Measurements from ENCODE around the gene NME9.

Gene NME9

DNA sequence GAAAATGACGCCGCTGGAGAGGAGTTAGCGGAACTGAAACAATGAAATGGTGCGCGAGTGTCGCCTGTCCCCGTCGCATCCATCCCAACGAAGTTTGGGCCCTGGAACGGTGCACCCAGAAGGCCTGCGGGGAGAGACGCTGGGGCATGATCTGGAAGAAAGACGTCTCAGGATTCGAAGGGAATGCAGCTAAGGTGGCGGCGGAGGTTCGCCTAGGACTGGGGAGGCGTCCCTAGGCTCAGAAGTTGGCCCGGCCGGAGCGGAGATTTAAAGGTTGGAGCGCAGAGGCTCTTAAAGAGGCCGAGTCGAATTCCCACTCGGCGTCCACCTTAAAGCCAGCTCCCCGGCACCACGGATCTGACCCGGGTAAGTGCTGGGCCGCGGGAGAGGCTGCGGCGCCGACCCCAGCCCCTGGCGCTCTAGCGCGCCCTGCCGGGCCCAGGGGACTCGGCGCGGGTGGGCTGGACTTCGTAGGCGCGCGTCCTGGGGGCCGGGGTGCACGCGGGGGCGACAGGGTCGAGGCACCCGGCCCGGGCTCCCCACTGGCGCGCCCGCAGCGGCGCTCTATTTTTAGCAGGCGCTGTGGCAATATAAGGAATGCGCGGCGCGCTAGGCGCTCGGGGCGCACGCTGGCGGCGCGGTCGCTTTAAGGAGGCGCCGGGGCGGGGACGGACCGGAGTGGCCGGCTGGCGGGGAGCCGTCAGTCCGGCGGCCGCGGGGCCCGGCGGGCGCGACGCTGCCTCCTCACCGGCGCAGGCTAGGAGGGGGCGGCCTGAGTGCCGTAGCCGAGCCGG lies 18.5 kb upstream of the NME9 start, which contains the start of gene MRAS (continued):
- TF ChIP-seq, protein P1, sequence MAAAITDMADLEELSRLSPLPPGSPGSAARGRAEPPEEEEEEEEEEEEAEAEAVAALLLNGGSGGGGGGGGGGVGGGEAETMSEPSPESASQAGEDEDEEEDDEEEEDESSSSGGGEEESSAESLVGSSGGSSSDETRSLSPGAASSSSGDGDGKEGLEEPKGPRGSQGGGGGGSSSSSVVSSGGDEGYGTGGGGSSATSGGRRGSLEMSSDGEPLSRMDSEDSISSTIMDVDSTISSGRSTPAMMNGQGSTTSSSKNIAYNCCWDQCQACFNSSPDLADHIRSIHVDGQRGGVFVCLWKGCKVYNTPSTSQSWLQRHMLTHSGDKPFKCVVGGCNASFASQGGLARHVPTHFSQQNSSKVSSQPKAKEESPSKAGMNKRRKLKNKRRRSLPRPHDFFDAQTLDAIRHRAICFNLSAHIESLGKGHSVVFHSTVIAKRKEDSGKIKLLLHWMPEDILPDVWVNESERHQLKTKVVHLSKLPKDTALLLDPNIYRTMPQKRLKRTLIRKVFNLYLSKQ (tag by site-specific recombination; IDR thresholded peaks at IDR 0.05; ENCODE audit: borderline replicate concordance): no peak
- no peak for TF ChIP-seq ZSCAN16 (tag by site-specific recombination; IDR thresholded peaks at IDR 0.05)
- TF ChIP-seq, protein P2, sequence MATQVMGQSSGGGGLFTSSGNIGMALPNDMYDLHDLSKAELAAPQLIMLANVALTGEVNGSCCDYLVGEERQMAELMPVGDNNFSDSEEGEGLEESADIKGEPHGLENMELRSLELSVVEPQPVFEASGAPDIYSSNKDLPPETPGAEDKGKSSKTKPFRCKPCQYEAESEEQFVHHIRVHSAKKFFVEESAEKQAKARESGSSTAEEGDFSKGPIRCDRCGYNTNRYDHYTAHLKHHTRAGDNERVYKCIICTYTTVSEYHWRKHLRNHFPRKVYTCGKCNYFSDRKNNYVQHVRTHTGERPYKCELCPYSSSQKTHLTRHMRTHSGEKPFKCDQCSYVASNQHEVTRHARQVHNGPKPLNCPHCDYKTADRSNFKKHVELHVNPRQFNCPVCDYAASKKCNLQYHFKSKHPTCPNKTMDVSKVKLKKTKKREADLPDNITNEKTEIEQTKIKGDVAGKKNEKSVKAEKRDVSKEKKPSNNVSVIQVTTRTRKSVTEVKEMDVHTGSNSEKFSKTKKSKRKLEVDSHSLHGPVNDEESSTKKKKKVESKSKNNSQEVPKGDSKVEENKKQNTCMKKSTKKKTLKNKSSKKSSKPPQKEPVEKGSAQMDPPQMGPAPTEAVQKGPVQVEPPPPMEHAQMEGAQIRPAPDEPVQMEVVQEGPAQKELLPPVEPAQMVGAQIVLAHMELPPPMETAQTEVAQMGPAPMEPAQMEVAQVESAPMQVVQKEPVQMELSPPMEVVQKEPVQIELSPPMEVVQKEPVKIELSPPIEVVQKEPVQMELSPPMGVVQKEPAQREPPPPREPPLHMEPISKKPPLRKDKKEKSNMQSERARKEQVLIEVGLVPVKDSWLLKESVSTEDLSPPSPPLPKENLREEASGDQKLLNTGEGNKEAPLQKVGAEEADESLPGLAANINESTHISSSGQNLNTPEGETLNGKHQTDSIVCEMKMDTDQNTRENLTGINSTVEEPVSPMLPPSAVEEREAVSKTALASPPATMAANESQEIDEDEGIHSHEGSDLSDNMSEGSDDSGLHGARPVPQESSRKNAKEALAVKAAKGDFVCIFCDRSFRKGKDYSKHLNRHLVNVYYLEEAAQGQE (tag by site-specific recombination; IDR thresholded peaks at IDR 0.05): no peak
- TF ChIP-seq ZNF677 (tag by site-specific recombination; IDR thresholded peaks at IDR 0.05): no peak
- TF ChIP-seq, protein P3, sequence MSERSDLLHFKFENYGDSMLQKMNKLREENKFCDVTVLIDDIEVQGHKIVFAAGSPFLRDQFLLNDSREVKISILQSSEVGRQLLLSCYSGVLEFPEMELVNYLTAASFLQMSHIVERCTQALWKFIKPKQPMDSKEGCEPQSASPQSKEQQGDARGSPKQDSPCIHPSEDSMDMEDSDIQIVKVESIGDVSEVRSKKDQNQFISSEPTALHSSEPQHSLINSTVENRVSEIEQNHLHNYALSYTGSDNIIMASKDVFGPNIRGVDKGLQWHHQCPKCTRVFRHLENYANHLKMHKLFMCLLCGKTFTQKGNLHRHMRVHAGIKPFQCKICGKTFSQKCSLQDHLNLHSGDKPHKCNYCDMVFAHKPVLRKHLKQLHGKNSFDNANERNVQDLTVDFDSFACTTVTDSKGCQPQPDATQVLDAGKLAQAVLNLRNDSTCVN (tag by site-specific recombination; optimal IDR thresholded peaks at IDR 0.05): peak; percentile 70
- TF ChIP-seq, protein P4, sequence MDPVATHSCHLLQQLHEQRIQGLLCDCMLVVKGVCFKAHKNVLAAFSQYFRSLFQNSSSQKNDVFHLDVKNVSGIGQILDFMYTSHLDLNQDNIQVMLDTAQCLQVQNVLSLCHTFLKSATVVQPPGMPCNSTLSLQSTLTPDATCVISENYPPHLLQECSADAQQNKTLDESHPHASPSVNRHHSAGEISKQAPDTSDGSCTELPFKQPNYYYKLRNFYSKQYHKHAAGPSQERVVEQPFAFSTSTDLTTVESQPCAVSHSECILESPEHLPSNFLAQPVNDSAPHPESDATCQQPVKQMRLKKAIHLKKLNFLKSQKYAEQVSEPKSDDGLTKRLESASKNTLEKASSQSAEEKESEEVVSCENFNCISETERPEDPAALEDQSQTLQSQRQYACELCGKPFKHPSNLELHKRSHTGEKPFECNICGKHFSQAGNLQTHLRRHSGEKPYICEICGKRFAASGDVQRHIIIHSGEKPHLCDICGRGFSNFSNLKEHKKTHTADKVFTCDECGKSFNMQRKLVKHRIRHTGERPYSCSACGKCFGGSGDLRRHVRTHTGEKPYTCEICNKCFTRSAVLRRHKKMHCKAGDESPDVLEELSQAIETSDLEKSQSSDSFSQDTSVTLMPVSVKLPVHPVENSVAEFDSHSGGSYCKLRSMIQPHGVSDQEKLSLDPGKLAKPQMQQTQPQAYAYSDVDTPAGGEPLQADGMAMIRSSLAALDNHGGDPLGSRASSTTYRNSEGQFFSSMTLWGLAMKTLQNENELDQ (tag by site-specific recombination; IDR thresholded peaks at IDR 0.05; ENCODE audit: low read depth): no peak
- no peak for TF ChIP-seq ZNF510 (tag by site-specific recombination; IDR thresholded peaks at IDR 0.05; ENCODE audit: insufficient replicate concordance)
- no peak for TF ChIP-seq ZFP69B (tag by site-specific recombination; IDR thresholded peaks at IDR 0.05)
- TF ChIP-seq, protein P5, sequence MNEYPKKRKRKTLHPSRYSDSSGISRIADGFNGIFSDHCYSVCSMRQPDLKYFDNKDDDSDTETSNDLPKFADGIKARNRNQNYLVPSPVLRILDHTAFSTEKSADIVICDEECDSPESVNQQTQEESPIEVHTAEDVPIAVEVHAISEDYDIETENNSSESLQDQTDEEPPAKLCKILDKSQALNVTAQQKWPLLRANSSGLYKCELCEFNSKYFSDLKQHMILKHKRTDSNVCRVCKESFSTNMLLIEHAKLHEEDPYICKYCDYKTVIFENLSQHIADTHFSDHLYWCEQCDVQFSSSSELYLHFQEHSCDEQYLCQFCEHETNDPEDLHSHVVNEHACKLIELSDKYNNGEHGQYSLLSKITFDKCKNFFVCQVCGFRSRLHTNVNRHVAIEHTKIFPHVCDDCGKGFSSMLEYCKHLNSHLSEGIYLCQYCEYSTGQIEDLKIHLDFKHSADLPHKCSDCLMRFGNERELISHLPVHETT (tag by site-specific recombination; IDR thresholded peaks at IDR 0.05): no peak
- TF ChIP-seq, protein P6, sequence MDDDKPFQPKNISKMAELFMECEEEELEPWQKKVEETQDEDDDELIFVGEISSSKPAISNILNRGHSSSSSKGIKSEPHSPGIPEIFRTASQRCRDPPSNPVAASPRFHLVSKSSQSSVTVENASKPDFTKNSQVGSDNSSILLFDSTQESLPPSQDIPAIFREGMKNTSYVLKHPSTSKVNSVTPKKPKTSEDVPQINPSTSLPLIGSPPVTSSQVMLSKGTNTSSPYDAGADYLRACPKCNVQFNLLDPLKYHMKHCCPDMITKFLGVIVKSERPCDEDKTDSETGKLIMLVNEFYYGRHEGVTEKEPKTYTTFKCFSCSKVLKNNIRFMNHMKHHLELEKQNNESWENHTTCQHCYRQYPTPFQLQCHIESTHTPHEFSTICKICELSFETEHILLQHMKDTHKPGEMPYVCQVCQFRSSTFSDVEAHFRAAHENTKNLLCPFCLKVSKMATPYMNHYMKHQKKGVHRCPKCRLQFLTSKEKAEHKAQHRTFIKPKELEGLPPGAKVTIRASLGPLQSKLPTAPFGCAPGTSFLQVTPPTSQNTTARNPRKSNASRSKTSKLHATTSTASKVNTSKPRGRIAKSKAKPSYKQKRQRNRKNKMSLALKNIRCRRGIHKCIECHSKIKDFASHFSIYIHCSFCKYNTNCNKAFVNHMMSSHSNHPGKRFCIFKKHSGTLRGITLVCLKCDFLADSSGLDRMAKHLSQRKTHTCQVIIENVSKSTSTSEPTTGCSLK (tag by site-specific recombination; IDR thresholded peaks at IDR 0.05): no peak
- TF ChIP-seq ZNF561 (tag by site-specific recombination; IDR thresholded peaks at IDR 0.05; ENCODE audit: borderline replicate concordance): no peak
- TF ChIP-seq, protein P7, sequence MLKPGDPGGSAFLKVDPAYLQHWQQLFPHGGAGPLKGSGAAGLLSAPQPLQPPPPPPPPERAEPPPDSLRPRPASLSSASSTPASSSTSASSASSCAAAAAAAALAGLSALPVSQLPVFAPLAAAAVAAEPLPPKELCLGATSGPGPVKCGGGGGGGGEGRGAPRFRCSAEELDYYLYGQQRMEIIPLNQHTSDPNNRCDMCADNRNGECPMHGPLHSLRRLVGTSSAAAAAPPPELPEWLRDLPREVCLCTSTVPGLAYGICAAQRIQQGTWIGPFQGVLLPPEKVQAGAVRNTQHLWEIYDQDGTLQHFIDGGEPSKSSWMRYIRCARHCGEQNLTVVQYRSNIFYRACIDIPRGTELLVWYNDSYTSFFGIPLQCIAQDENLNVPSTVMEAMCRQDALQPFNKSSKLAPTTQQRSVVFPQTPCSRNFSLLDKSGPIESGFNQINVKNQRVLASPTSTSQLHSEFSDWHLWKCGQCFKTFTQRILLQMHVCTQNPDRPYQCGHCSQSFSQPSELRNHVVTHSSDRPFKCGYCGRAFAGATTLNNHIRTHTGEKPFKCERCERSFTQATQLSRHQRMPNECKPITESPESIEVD (tag by site-specific recombination; IDR thresholded peaks at IDR 0.05): no peak
- TF ChIP-seq TCF7L2 (IDR thresholded peaks at IDR 0.05; ENCODE audit: borderline replicate concordance, low read depth, low read length): no peak
- TF ChIP-seq KLF8 (tag by site-specific recombination; IDR thresholded peaks at IDR 0.05): no peak
- TF ChIP-seq ZNF626 (tag by site-specific recombination; IDR thresholded peaks at IDR 0.05): no peak
- no peak for TF ChIP-seq ZNF549 (tag by site-specific recombination; IDR thresholded peaks at IDR 0.05)
- no peak for TF ChIP-seq KLF9 (tag by site-specific recombination; IDR thresholded peaks at IDR 0.05; ENCODE audit: low read depth)
- TF ChIP-seq, protein P8, sequence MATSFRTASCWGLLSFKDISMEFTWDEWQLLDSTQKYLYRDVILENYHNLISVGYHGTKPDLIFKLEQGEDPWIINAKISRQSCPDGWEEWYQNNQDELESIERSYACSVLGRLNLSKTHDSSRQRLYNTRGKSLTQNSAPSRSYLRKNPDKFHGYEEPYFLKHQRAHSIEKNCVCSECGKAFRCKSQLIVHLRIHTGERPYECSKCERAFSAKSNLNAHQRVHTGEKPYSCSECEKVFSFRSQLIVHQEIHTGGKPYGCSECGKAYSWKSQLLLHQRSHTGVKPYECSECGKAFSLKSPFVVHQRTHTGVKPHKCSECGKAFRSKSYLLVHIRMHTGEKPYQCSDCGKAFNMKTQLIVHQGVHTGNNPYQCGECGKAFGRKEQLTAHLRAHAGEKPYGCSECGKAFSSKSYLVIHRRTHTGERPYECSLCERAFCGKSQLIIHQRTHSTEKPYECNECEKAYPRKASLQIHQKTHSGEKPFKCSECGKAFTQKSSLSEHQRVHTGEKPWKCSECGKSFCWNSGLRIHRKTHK (tag by site-specific recombination; IDR thresholded peaks at IDR 0.05): no peak
- TF ChIP-seq, protein P9, sequence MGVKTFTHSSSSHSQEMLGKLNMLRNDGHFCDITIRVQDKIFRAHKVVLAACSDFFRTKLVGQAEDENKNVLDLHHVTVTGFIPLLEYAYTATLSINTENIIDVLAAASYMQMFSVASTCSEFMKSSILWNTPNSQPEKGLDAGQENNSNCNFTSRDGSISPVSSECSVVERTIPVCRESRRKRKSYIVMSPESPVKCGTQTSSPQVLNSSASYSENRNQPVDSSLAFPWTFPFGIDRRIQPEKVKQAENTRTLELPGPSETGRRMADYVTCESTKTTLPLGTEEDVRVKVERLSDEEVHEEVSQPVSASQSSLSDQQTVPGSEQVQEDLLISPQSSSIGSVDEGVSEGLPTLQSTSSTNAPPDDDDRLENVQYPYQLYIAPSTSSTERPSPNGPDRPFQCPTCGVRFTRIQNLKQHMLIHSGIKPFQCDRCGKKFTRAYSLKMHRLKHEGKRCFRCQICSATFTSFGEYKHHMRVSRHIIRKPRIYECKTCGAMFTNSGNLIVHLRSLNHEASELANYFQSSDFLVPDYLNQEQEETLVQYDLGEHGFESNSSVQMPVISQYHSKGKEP (tag by site-specific recombination; IDR thresholded peaks at IDR 0.05): no peak
- TF ChIP-seq ZBTB8A (tag by site-specific recombination; IDR thresholded peaks at IDR 0.05): peak; percentile 20; the same call in 1 of the 2 replicates
